GM23338 (cell line): ENCODE results near the gene AIF1L. TPM values are rescaled to one million over a fixed set of nuclear protein-coding genes. Genes with fewer than 3 reads are reported as not detected.

Experiments used
- ATAC-seq: fragments of 200-7000 bp; cut with Tn5 transposase; 3 replicates; pipeline ENCODE4 v1.9.1; 2020
- DNase-seq: peaks from one replicate; pipeline ENCODE4 v3.0.0-alpha.2; 2015; ENCODE audit warnings: low spot score
- H2AFZ ChIP-seq: fragments of 200-600 bp; sonication (generic); 2 replicates; pipeline ENCODE4 v1.8.0; 2016; ENCODE audit warnings: antibody characterized with exemption, mild to moderate bottlenecking, moderate library complexity
- H3F3A ChIP-seq: fragments of 200-600 bp; sonication (generic); replicated peaks from 2 replicates; pipeline ENCODE4 v1.8.0; 2017; ENCODE audit warnings: antibody characterized with exemption, mixed run types, low read depth
- H3K27ac ChIP-seq: fragments of 200-600 bp; sonication (generic); 2 replicates; pipeline ENCODE4 v1.6.1; 2016; ENCODE audit warnings: low read depth
- H3K27me3 ChIP-seq: fragments of 200-600 bp; sonication (generic); 2 replicates; pipeline ENCODE4 v1.8.0; 2016; ENCODE audit warnings: mild to moderate bottlenecking, mixed run types, moderate library complexity; ENCODE audit not compliant: insufficient read depth
- H3K36me3 ChIP-seq: fragments of 200-600 bp; sonication (generic); 2 replicates; pipeline ENCODE4 v1.8.0; 2016; ENCODE audit warnings: mild to moderate bottlenecking; ENCODE audit not compliant: insufficient read depth
- H3K4me1 ChIP-seq: fragments of 200-600 bp; sonication (generic); 2 replicates; pipeline ENCODE4 v1.8.0; 2016; ENCODE audit warnings: mild to moderate bottlenecking, moderate library complexity; ENCODE audit not compliant: insufficient read depth
- H3K4me2 ChIP-seq: fragments of 200-600 bp; sonication (generic); 2 replicates; pipeline ENCODE4 v1.7.1; 2017; ENCODE audit warnings: mixed run types
- H3K4me3 ChIP-seq: fragments of 200-600 bp; sonication (generic); 2 replicates; pipeline ENCODE4 v1.6.1; 2016; ENCODE audit warnings: mixed run types
- H3K79me2 ChIP-seq: fragments of 200-600 bp; sonication (generic); replicated peaks from 2 replicates; pipeline ENCODE4 v1.8.0; 2017; ENCODE audit warnings: mild to moderate bottlenecking; ENCODE audit not compliant: insufficient read depth
- H3K9me2 ChIP-seq: fragments of 200-600 bp; sonication (generic); 2 replicates; pipeline ENCODE4 v1.8.0; 2017; ENCODE audit not compliant: insufficient read depth
- H4K20me1 ChIP-seq: fragments of 200-600 bp; sonication (generic); replicated peaks from 2 replicates; pipeline ENCODE4 v1.8.0; 2017; ENCODE audit warnings: mild to moderate bottlenecking; ENCODE audit not compliant: insufficient read depth
- H3K27ac Mint-ChIP-seq: 2 replicates; pipeline ENCODE4 v1.8.0; 2020; ENCODE audit warnings: inconsistent platforms, mild to moderate bottlenecking, moderate library complexity, mixed read lengths
- H3K27me3 Mint-ChIP-seq: 3 replicates; pipeline ENCODE4 v1.8.0; 2022; ENCODE audit warnings: low read depth, mild to moderate bottlenecking, moderate library complexity, mixed read lengths, inconsistent platforms; ENCODE audit not compliant: insufficient read depth, poor library complexity
- H3K36me3 Mint-ChIP-seq: 3 replicates; pipeline ENCODE4 v1.8.0; 2021; ENCODE audit warnings: low read depth, mild to moderate bottlenecking, inconsistent platforms, moderate library complexity, mixed read lengths
- H3K4me1 Mint-ChIP-seq: 3 replicates; pipeline ENCODE4 v1.8.0; 2020; ENCODE audit warnings: mild to moderate bottlenecking, inconsistent platforms, mixed read lengths
- H3K4me3 Mint-ChIP-seq: 3 replicates; pipeline ENCODE4 v1.8.0; 2021; ENCODE audit warnings: moderate library complexity, mild to moderate bottlenecking, inconsistent platforms, mixed read lengths
- H3K9me3 Mint-ChIP-seq: 3 replicates; pipeline ENCODE4 v1.8.0; 2020; ENCODE audit warnings: moderate library complexity, mild to moderate bottlenecking, inconsistent platforms, mixed read lengths
- EZH2phosphoT487 ChIP-seq: fragments of 200-600 bp; sonication (generic); IDR thresholded peaks from one replicate; pipeline ENCODE4 v1.8.1; 2018; ENCODE audit warnings: antibody characterized with exemption; ENCODE audit not compliant: unreplicated experiment
- NANOG ChIP-seq: IDR thresholded peaks from 2 replicates; pipeline ENCODE4 v1.6.1; 2016; ENCODE audit warnings: antibody characterized with exemption, borderline replicate concordance
- STAT1 ChIP-seq: IDR thresholded peaks from one replicate; pipeline ENCODE4 v1.6.1; 2016; ENCODE audit warnings: antibody characterized with exemption; ENCODE audit not compliant: unreplicated experiment
- ZNF114 ChIP-seq: fragments of 250-450 bp; sonication (Bioruptor Pico); IDR thresholded peaks from 2 replicates; pipeline ENCODE4 v1.5.0; 2020; ENCODE audit warnings: mild to moderate bottlenecking, moderate library complexity
- ZNF331 ChIP-seq: fragments of 250-450 bp; sonication (Bioruptor Pico); IDR thresholded peaks from 2 replicates; pipeline ENCODE4 v1.5.0; 2020; ENCODE audit warnings: low read depth, mild to moderate bottlenecking, moderate library complexity
- ZNF462 ChIP-seq: fragments of 250-450 bp; sonication (Bioruptor Pico); IDR thresholded peaks from 2 replicates; pipeline ENCODE4 v1.5.0; 2020; ENCODE audit warnings: mild to moderate bottlenecking, moderate library complexity
- polyA plus RNA-seq: library from polyadenylated mRNA; unstranded; fragments of >200 nt; fragmentation: Nextera tagmentation; extraction: Ambion mirVana; gene quantifications from 2 replicates; pipeline ENCODE4 v1.2.1, GENCODE V29; 2016
- total RNA-seq: library from RNA; depleted of rRNA; stranded (reverse); fragments of >200 nt; shearing (Covaris generic); gene quantifications from 2 replicates; pipeline ENCODE4 v1.2.3, GENCODE V29; 2014
- TF ChIP-seq, protein P1 (sequence below): IDR thresholded peaks from one replicate; pipeline ENCODE4 v1.6.1; 2018; ENCODE audit warnings: antibody characterized with exemption; ENCODE audit not compliant: unreplicated experiment
- TF ChIP-seq, protein P2 (sequence below), 2 experiments: fragments of 200-600 bp in 1 of 2; sonication (generic) in 1 of 2; conservative IDR thresholded peaks; 2 replicates each; pipeline versions ENCODE4 v1.5.1 to v1.6.1; 2016 to 2017; ENCODE audit warnings: antibody characterized with exemption in 2 of 2, low read depth in 2 of 2, mild to moderate bottlenecking in 2 of 2, moderate library complexity in 1 of 2

Gene AIF1L
- total and polyA plus RNA-seq, 2 experiments from 2014 or later = 76.4 to 87.8 TPM

GRCh38 chr9:131072107-131072870 is 24.0 kb upstream of the AIF1L start:
- DNase-seq = no peak
- Mint-ChIP-seq H3K4me3 (no peak overlapping the region), H3K9me3 (no peaks in the 10 kb centered on the region), H3K27ac (no peak overlapping the region), H3K27me3 (peaks cover 14% of the 10 kb centered on the region), H3K36me3 (no peaks in the 10 kb centered on the region), H3K4me1 (no peaks in the 10 kb centered on the region; the same call in 2 of the 3 replicates)
- no peaks in the 10 kb centered on the region for H3F3A ChIP-seq
- TF ChIP-seq, protein P1, sequence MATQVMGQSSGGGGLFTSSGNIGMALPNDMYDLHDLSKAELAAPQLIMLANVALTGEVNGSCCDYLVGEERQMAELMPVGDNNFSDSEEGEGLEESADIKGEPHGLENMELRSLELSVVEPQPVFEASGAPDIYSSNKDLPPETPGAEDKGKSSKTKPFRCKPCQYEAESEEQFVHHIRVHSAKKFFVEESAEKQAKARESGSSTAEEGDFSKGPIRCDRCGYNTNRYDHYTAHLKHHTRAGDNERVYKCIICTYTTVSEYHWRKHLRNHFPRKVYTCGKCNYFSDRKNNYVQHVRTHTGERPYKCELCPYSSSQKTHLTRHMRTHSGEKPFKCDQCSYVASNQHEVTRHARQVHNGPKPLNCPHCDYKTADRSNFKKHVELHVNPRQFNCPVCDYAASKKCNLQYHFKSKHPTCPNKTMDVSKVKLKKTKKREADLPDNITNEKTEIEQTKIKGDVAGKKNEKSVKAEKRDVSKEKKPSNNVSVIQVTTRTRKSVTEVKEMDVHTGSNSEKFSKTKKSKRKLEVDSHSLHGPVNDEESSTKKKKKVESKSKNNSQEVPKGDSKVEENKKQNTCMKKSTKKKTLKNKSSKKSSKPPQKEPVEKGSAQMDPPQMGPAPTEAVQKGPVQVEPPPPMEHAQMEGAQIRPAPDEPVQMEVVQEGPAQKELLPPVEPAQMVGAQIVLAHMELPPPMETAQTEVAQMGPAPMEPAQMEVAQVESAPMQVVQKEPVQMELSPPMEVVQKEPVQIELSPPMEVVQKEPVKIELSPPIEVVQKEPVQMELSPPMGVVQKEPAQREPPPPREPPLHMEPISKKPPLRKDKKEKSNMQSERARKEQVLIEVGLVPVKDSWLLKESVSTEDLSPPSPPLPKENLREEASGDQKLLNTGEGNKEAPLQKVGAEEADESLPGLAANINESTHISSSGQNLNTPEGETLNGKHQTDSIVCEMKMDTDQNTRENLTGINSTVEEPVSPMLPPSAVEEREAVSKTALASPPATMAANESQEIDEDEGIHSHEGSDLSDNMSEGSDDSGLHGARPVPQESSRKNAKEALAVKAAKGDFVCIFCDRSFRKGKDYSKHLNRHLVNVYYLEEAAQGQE = no peak
- TF ChIP-seq EZH2phosphoT487 = no peak
- TF ChIP-seq ZNF331 (CRISPR knock-in tag) = no peak
- no peak for TF ChIP-seq ZNF114 (CRISPR knock-in tag)
- no peak for TF ChIP-seq ZNF462 (CRISPR knock-in tag)
- TF ChIP-seq NANOG = no peak
- TF ChIP-seq, protein P2, sequence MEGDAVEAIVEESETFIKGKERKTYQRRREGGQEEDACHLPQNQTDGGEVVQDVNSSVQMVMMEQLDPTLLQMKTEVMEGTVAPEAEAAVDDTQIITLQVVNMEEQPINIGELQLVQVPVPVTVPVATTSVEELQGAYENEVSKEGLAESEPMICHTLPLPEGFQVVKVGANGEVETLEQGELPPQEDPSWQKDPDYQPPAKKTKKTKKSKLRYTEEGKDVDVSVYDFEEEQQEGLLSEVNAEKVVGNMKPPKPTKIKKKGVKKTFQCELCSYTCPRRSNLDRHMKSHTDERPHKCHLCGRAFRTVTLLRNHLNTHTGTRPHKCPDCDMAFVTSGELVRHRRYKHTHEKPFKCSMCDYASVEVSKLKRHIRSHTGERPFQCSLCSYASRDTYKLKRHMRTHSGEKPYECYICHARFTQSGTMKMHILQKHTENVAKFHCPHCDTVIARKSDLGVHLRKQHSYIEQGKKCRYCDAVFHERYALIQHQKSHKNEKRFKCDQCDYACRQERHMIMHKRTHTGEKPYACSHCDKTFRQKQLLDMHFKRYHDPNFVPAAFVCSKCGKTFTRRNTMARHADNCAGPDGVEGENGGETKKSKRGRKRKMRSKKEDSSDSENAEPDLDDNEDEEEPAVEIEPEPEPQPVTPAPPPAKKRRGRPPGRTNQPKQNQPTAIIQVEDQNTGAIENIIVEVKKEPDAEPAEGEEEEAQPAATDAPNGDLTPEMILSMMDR (conservative IDR thresholded peaks at IDR 0.05; ENCODE audit: low read depth in 2 of 2) = no peak
- no peak for TF ChIP-seq STAT1
- no peak overlapping the region for H3K27ac ChIP-seq
- H2AFZ ChIP-seq = no peak overlapping the region
- no peaks in the 10 kb centered on the region for H3K79me2 ChIP-seq
- H3K9me2 ChIP-seq = no peaks in the 10 kb centered on the region
- H3K27me3 ChIP-seq = no peaks in the 10 kb centered on the region
- H3K4me3 ChIP-seq = no peak overlapping the region
- ATAC-seq = no peak
- H3K4me1 ChIP-seq = no peaks in the 10 kb centered on the region
- H4K20me1 ChIP-seq = peaks cover 6% of the 10 kb centered on the region; the same call in 1 of the 2 replicates
- H3K4me2 ChIP-seq = no peak overlapping the region
- H3K36me3 ChIP-seq = no peaks in the 10 kb centered on the region
